GM12878 (cell line): Measurements from ENCODE around the gene SLC1A2. TPM values are rescaled to one million over a fixed set of nuclear protein-coding genes. Genes with fewer than 3 reads are reported as not detected.

ENCODE experiments used
- ATAC-seq: fragments of 200-7000 bp; cut with Tn5 transposase; 3 replicates; pipeline ENCODE4 v1.9.1; 2020; ENCODE audit warnings: mild to moderate bottlenecking, moderate library complexity
- BruUV-seq: library from RNA; stranded (reverse); fragments of 400-500 nt; replicated peaks from 2 replicates; lab custom pipeline; 2021; lab: Mats Ljungman, UMichigan
- CTCF ChIA-PET: fragments of 300-600 bp; sonication (Branson Sonifier 250); formaldehyde crosslinking; extraction: SDS; loops from one replicate; lab custom pipeline; 2021; ENCODE audit warnings: inconsistent platforms; lab: Yijun Ruan, JAX
- POLR2A ChIA-PET: fragments of 350-600 bp; formaldehyde crosslinking; extraction: SDS; loops from one replicate; lab custom pipeline; 2021; ENCODE audit warnings: inconsistent platforms; lab: Charles Lee
- RAD21 ChIA-PET: fragments of 300-600 bp; sonication (Branson Sonifier 250); formaldehyde crosslinking; loops from one replicate; lab custom pipeline; 2023; ENCODE audit warnings: antibody characterized with exemption; ENCODE audit not compliant: unreplicated experiment; lab: Charles Lee
- SMC1A ChIA-PET: fragments of 300-600 bp; sonication (Branson Sonifier 250); formaldehyde crosslinking; loops from one replicate; lab custom pipeline; 2023; ENCODE audit not compliant: unreplicated experiment, uncharacterized antibody; lab: Charles Lee
- DNase-seq: peaks from one replicate; pipeline ENCODE4 v3.0.0-alpha.2; 2011; ENCODE audit warnings: low read depth, low spot score
- FAIRE-seq: peaks from 3 replicates; lab custom pipeline; 2011; peaks lifted over from hg19 to GRCh38; lab: Jason Lieb, UNC
- H2AFZ ChIP-seq: 2 replicates; pipeline ENCODE4 v1.6.0; 2011; ENCODE audit warnings: low read depth, low read length, control low read depth; ENCODE audit not compliant: control insufficient read depth
- H3K27ac ChIP-seq: 2 replicates; pipeline ENCODE4 v1.5.1; 2011; ENCODE audit warnings: control low read depth; ENCODE audit not compliant: control insufficient read depth, insufficient read depth
- H3K27me3 ChIP-seq, 2 experiments: replicated peaks in 1 of 2; 2 replicates each; pipeline versions ENCODE4 v1.6.0 to v1.6.1; 2011; ENCODE audit warnings: low read length in 1 of 2; ENCODE audit not compliant: control insufficient read depth in 2 of 2, insufficient read depth in 2 of 2
- H3K36me3 ChIP-seq, 2 experiments: 2 replicates each; pipeline ENCODE4 v1.5.1; 2011; ENCODE audit warnings: low read length in 1 of 2; ENCODE audit not compliant: control insufficient read depth in 2 of 2, insufficient read depth in 2 of 2
- H3K4me1 ChIP-seq: 2 replicates; pipeline ENCODE4 v1.6.1; 2011; ENCODE audit warnings: mild to moderate bottlenecking, low read length, moderate library complexity, mixed read lengths; ENCODE audit not compliant: control insufficient read depth, insufficient read depth
- H3K4me2 ChIP-seq: 2 replicates; pipeline ENCODE4 v1.6.0; 2011; ENCODE audit warnings: control low read depth; ENCODE audit not compliant: control insufficient read depth, insufficient read depth
- H3K4me3 ChIP-seq: fragments of 200-600 bp; sonication (generic); 2 replicates; pipeline ENCODE4 v1.5.1; 2016
- H3K79me2 ChIP-seq: 2 replicates; pipeline ENCODE4 v1.6.0; 2011; ENCODE audit warnings: low read length; ENCODE audit not compliant: control insufficient read depth, insufficient read depth
- H3K9ac ChIP-seq: 2 replicates; pipeline ENCODE4 v1.8.0; 2011; ENCODE audit warnings: low read length, control low read depth, mixed read lengths; ENCODE audit not compliant: control insufficient read depth, insufficient read depth
- H3K9me3 ChIP-seq: replicated peaks from 3 replicates; pipeline ENCODE4 v1.5.1; 2011; ENCODE audit warnings: mild to moderate bottlenecking, low read length; ENCODE audit not compliant: control insufficient read depth, insufficient read depth
- H4K20me1 ChIP-seq: 2 replicates; pipeline ENCODE4 v1.6.0; 2011; ENCODE audit not compliant: control insufficient read depth, insufficient read depth
- BMI1 ChIP-seq: fragments of 450-650 bp; IDR thresholded peaks from 2 replicates; pipeline ENCODE4 v1.6.1; 2016; ENCODE audit warnings: mild to moderate bottlenecking, moderate library complexity, borderline replicate concordance
- DPF2 ChIP-seq: fragments of 450-650 bp; IDR thresholded peaks from 2 replicates; pipeline ENCODE4 v1.6.1; 2017; ENCODE audit warnings: mild to moderate bottlenecking
- ETV6 ChIP-seq, 2 experiments: fragments of 450-650 bp in 1 of 2; IDR thresholded peaks in 1 of 2; conservative IDR thresholded peaks in 1 of 2; 2 replicates each; pipeline ENCODE4 v1.6.1; 2014; ENCODE audit warnings: antibody characterized with exemption in 1 of 2, borderline replicate concordance in 1 of 2, low read depth in 1 of 2, mild to moderate bottlenecking in 1 of 2, moderate library complexity in 1 of 2
- GABPA ChIP-seq: IDR thresholded peaks from 2 replicates; pipeline ENCODE4 v1.6.1; 2014; ENCODE audit warnings: antibody characterized with exemption, low read depth, mild to moderate bottlenecking, inconsistent platforms
- HSF1 ChIP-seq: fragments of 150-350 bp; IDR thresholded peaks from 2 replicates; pipeline ENCODE4 v1.6.1; 2014; ENCODE audit warnings: mild to moderate bottlenecking, low read depth, low read length
- KDM1A ChIP-seq: fragments of 200-600 bp; sonication (generic); IDR thresholded peaks from 2 replicates; pipeline ENCODE4 v1.6.1; 2016; ENCODE audit warnings: borderline replicate concordance
- MLLT1 ChIP-seq: fragments of 450-650 bp; IDR thresholded peaks from 2 replicates; pipeline ENCODE4 v1.6.1; 2016; ENCODE audit warnings: mild to moderate bottlenecking
- MXI1 ChIP-seq: fragments of 150-350 bp; IDR thresholded peaks from 2 replicates; pipeline ENCODE4 v1.6.1; 2011; ENCODE audit warnings: low read depth, mild to moderate bottlenecking, inconsistent platforms, low read length, improper control_type of control experiment
- NFIC ChIP-seq: IDR thresholded peaks from 2 replicates; pipeline ENCODE4 v1.6.1; 2012; ENCODE audit warnings: low read depth, mild to moderate bottlenecking, inconsistent platforms, low read length, moderate library complexity
- POLR2A ChIP-seq: IDR thresholded peaks from 2 replicates; pipeline ENCODE4 v1.6.1; 2011; ENCODE audit warnings: low read depth, mild to moderate bottlenecking, low read length
- REST ChIP-seq: IDR thresholded peaks from 2 replicates; pipeline ENCODE4 v1.6.1; 2012; ENCODE audit warnings: mild to moderate bottlenecking, low read depth, low read length
- SKIL ChIP-seq: fragments of 450-650 bp; IDR thresholded peaks from 2 replicates; pipeline ENCODE4 v1.6.1; 2017; ENCODE audit warnings: mild to moderate bottlenecking, low read depth, inconsistent platforms; ENCODE audit not compliant: poor library complexity, severe bottlenecking
- ZNF384 ChIP-seq: IDR thresholded peaks from 2 replicates; pipeline ENCODE4 v1.6.1; 2012; ENCODE audit warnings: low read depth, mild to moderate bottlenecking, low read length, improper control_type of control experiment, borderline replicate concordance
- WGBS: methylation state at CpG from one replicate; pipeline ENCODE4 v1.1.6; 2016; ENCODE audit warnings: low lambda C conversion rate; ENCODE audit not compliant: insufficient replicate concordance, insufficient coverage; ENCODE audit errors: missing lambda C conversion rate; 5-methylcytosine and 5-hydroxymethylcytosine counted together
- in situ Hi-C: fragments of 300-500 bp; cut with MboI; formaldehyde crosslinking; loops from 9 replicates; pipeline ENCODE4 v1.14.3; 2018; ENCODE audit warnings: mixed read lengths
- intact Hi-C: fragments of 100-400 bp; cut with micrococcal nuclease; formaldehyde crosslinking; loops from one replicate; pipeline ENCODE4 v1.14.2; 2022; ENCODE audit not compliant: unreplicated experiment
- polyA plus RNA-seq, 11 experiments: library from polyadenylated mRNA; depleted of rRNA in 4 of 11; unstranded in 6 of 11; stranded (reverse) in 5 of 11; fragments of >200 nt; fragmentation: Nextera tagmentation in 4 of 11; fragmentation: Illumina TruSeq in 1 of 11; extraction: Ambion mirVana in 4 of 11; extraction: Trizol in 1 of 11; gene quantifications; 1 replicate in 1 of 11; 2 replicates in 10 of 11; pipeline versions ENCODE4 v1.2.1 to v1.2.3, GENCODE V29; 2011 to 2016; ENCODE audit warnings: inconsistent platforms in 2 of 11, missing spikeins in 2 of 11, low read depth in 1 of 11
- total RNA-seq, 4 experiments: library from RNA; depleted of rRNA in 3 of 4; stranded (reverse); fragments of >200 nt in 3 of 4; fragmentation: Illumina TruSeq in 1 of 4; extraction: Trizol in 1 of 4; gene quantifications; 2 replicates each; pipeline versions ENCODE4 v1.2.1 to v1.2.3, GENCODE V29; 2013 to 2021

Gene SLC1A2
- total and polyA plus RNA-seq, 10 of the 15 experiments (the other 5 are each of a cell fraction or from before 2014, with no cell fraction given) = 0.01 to 0.84 (median 0.22) TPM; not detected in 1

GRCh38 chr11:35272391-35272902 lies 146.9 kb downstream of the SLC1A2 start:
- peak overlapping the region; percentile 39 for H2AFZ ChIP-seq
- DNase-seq (peak; percentile 95), FAIRE-seq (peak; percentile 57)
- TF ChIP-seq MXI1 (no peak), GABPA (no peak), BMI1 (no peak), NFIC (peak; percentile 95), DPF2 (peak; percentile 77; the same call in 1 of the 2 replicates), SKIL (peak; percentile 87), KDM1A (no peak), HSF1 (no peak), ZNF384 (no peak), REST (no peak), POLR2A (no peak), MLLT1 (peak; percentile 63; the same call in 1 of the 2 replicates), ETV6 (conservative IDR thresholded peaks at IDR 0.05 in 1 of 2, IDR thresholded peaks at IDR 0.05 in 1 of 2; ENCODE audit: borderline replicate concordance in 1 of 2, low read depth in 1 of 2) (peak in 1 of 2 experiments; percentile 81; a peak in 2 of 4 replicates)

More at GRCh38 chr11:35272391-35272902, 146.9 kb downstream of the SLC1A2 start:
- Histone ChIP-seq H3K4me3 (0 out of 2 replicates have a peak overlapping the region, but pooled peaks have one; percentile 7), H3K27me3 (no peaks in the 10 kb centered on the region), H4K20me1 (no peaks in the 10 kb centered on the region), H3K4me1 (peaks cover 22% of the 10 kb centered on the region), H3K27ac (peak overlapping the region; percentile 56), H3K9me3 (no peaks in the 10 kb centered on the region; the same call in 2 of the 3 replicates), H3K4me2 (peak overlapping the region; percentile 62), H3K9ac (no peak overlapping the region), H3K36me3 (no peaks in the 10 kb centered on the region), H3K79me2 (no peaks in the 10 kb centered on the region)
- 0% methylated on average over 5 of the region's 5 CpGs for WGBS
- BruUV-seq = no TSS peak
- ChIA-PET CTCF (interaction anchor here (0.7 to 2.6 kb wide), 8 partner anchors 10 to 122 kb away, joined by 3 to 14 read pairs (median 3); no protein-coding TSS in a partner anchor), SMC1A (interaction anchor here (0.6 to 4.9 kb wide), 19 partner anchors 15 to 346 kb away, joined by 3 to 23 read pairs (median 4); no protein-coding TSS in a partner anchor), RAD21 (interaction anchor here (1.1 to 2.8 kb wide), 9 partner anchors 21 to 194 kb away, joined by 3 to 20 read pairs (median 4); no protein-coding TSS in a partner anchor), POLR2A (interaction anchor here (0.5 kb wide), 1 partner anchor 664 kb away, joined by 3 read pairs; no protein-coding TSS in a partner anchor)
- peak; percentile 94 for ATAC-seq
- in situ Hi-C loops (no loop called here), intact Hi-C loops (loop anchor here (1.0 kb wide), 1 partner anchor 119 kb away; no protein-coding TSS in a partner anchor)
